Measurements from ENCODE around the gene KRT6B.

DNA sequence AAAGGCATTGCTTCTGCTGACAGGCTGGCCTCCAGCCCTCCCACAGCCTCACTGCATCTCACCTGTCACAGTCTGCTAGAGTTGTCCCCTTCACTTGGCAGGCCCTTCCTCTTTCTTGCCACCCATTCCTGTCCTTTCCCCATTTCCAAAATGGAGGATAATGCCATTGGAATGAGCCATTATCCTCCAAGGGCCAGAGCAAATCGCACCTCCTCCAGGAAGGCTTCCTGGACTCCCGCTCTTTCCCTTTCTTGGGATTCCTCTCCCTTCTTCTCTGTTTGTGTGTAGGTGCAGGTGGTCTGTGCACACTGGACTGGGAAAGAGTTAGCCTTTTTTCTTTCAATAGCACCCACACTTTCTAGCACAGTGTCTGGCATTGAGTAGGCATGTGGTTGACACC is 49.6 kb downstream of the KRT6B start:
- TF ChIP-seq, protein P1, sequence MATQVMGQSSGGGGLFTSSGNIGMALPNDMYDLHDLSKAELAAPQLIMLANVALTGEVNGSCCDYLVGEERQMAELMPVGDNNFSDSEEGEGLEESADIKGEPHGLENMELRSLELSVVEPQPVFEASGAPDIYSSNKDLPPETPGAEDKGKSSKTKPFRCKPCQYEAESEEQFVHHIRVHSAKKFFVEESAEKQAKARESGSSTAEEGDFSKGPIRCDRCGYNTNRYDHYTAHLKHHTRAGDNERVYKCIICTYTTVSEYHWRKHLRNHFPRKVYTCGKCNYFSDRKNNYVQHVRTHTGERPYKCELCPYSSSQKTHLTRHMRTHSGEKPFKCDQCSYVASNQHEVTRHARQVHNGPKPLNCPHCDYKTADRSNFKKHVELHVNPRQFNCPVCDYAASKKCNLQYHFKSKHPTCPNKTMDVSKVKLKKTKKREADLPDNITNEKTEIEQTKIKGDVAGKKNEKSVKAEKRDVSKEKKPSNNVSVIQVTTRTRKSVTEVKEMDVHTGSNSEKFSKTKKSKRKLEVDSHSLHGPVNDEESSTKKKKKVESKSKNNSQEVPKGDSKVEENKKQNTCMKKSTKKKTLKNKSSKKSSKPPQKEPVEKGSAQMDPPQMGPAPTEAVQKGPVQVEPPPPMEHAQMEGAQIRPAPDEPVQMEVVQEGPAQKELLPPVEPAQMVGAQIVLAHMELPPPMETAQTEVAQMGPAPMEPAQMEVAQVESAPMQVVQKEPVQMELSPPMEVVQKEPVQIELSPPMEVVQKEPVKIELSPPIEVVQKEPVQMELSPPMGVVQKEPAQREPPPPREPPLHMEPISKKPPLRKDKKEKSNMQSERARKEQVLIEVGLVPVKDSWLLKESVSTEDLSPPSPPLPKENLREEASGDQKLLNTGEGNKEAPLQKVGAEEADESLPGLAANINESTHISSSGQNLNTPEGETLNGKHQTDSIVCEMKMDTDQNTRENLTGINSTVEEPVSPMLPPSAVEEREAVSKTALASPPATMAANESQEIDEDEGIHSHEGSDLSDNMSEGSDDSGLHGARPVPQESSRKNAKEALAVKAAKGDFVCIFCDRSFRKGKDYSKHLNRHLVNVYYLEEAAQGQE (tag by site-specific recombination; IDR thresholded peaks at IDR 0.05), result no peak
- no peak for TF ChIP-seq SALL2 (tag by site-specific recombination; IDR thresholded peaks at IDR 0.05; ENCODE audit: borderline replicate concordance)

All from HEK293 (cell line).